ENCODE measurements around the gene ITGB2.

ITGB2 gene

DNA sequence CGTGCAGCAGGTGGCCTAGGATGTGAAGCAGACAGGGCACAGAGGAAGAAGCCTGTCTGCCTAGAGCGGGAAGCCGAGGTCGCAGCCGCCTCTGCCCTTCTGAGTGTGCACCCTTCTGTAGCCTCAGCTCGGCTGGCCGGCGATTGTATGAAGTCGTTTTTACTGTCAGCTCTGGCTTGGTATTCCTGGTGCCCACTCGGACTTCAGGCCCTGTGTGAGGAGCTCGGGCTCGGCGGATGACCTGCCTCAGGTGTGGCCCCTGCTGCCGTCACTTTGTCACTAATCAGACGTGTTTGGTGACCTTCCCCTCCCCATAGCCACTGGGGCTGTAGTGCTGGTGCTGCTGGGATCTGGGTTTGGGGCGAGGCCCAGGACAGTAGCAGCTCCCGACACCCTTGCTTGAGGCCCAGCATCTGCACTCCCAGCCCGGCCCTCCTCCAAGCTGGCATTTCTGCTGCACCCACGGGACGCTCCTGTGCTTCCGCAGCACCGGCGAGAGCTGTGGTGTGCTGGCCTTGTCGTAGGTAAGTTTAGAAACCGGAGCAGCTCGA is 37.3 kb upstream of the ITGB2 start:
- DNase-seq (ENCODE audit: low read depth), result no peak
- TF ChIP-seq, protein P1, sequence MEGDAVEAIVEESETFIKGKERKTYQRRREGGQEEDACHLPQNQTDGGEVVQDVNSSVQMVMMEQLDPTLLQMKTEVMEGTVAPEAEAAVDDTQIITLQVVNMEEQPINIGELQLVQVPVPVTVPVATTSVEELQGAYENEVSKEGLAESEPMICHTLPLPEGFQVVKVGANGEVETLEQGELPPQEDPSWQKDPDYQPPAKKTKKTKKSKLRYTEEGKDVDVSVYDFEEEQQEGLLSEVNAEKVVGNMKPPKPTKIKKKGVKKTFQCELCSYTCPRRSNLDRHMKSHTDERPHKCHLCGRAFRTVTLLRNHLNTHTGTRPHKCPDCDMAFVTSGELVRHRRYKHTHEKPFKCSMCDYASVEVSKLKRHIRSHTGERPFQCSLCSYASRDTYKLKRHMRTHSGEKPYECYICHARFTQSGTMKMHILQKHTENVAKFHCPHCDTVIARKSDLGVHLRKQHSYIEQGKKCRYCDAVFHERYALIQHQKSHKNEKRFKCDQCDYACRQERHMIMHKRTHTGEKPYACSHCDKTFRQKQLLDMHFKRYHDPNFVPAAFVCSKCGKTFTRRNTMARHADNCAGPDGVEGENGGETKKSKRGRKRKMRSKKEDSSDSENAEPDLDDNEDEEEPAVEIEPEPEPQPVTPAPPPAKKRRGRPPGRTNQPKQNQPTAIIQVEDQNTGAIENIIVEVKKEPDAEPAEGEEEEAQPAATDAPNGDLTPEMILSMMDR (IDR thresholded peaks at IDR 0.05; ENCODE audit: low read length, missing control alignments), result no peak
- H3K4me3 ChIP-seq (replicated peaks; ENCODE audit: low read depth, low read length), result no peak overlapping the region

DNA sequence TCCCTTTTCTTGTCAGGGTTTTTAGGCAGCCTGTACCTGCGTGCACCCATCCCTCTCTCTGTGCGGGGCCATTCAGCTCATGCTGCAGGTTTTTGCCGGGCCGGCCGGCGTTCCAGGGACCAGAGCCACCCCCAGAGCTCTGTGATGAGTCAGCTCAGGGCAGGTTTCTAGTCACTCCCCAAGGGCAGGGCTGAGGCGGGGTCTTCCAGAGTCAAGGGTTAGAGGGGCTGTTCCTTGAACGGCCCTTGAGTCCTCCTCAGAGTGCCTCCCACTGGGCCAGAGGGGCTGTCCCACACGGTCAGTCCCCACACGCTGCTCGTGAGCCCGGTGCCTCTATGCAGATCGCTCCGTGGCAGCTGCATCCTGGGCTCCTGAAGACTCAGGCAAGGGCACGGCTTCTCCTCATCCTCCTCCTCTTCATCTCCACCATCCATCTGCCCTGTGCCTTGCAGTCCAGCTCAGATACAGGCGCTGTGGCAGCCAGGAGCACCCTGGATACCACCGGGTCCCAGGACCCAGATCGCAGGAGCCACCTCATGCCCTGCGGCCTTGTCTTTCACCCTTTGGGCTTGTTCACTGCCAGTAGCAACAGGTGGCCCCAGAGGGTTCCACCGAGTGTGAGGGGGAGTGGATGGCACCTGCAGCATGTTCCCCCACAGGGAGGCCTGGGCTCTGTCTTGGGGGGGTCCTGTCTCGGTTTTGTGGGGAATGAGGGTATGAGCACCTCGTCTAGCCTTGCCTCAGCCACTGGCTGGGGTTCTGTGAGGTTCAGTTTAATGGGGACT is 36.5 kb upstream of the ITGB2 start:
- TF ChIP-seq, protein P1 (IDR thresholded peaks at IDR 0.05; ENCODE audit: low read length, missing control alignments), result no peak
- no peak overlapping the region for H3K4me3 ChIP-seq (replicated peaks; ENCODE audit: low read depth, low read length)

DNA sequence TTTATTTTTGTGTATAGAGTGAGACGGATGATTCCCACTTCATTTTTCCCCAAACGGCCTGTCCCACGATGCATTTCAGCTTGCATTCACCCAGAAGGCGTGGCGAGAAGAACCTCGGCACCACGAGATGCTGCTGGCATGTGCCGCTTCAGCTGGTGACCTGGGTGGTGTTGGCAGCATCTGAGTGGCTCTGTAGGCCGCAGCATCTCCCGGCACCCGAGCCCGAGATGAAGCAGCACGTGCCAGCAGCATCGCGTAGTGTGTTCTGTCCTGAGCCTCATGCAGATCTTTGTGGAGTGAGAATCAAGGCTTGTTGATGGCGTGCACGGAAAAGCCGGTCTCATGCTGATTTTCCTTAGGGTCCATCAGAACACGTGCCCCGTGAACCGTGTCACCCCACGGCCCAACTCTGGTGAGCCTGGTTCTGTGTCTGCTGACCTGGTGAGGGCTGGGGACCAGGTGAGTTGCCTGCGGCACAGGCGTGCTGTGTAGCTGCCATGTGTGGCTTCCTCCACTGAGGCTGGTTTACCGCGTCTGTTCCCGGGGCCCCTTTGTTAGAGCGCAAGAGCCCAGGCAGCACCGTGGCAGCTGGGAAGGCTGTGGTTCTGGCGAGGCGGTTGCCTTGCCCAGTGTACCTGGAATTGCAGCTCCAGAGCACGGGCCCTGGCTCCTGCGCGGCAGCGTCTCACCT is 35.8 kb upstream of the ITGB2 start:
- DNase-seq (ENCODE audit: low read depth), result no peak
- H3K4me3 ChIP-seq (replicated peaks; ENCODE audit: low read depth, low read length), result no peak overlapping the region
- TF ChIP-seq, protein P1 (IDR thresholded peaks at IDR 0.05; ENCODE audit: low read length, missing control alignments), result no peak

More for the DNA sequence above, 36.5 kb upstream of the ITGB2 start:
- DNase-seq (ENCODE audit: low read depth), result no peak

DNA sequence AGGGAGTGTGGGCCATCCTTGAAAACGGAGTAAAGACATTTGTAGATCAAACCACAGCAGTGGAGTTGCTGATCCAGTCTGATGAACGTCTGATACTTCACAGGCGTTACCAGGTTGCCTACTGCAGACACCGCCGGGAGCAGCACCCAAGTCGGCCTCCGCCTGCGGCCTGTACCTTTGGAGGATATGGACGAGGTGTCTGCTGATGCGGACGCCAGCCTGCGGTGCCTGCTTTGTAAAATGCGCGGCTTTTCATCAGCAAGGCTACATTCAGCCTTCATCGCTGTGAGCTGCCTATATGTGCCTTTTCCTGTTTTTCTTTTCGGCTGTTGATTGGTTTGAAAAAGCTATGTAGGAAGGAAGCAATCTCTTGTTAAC is 35.1 kb upstream of the ITGB2 start:
- TF ChIP-seq, protein P1 (IDR thresholded peaks at IDR 0.05; ENCODE audit: low read length, missing control alignments), result no peak

DNA sequence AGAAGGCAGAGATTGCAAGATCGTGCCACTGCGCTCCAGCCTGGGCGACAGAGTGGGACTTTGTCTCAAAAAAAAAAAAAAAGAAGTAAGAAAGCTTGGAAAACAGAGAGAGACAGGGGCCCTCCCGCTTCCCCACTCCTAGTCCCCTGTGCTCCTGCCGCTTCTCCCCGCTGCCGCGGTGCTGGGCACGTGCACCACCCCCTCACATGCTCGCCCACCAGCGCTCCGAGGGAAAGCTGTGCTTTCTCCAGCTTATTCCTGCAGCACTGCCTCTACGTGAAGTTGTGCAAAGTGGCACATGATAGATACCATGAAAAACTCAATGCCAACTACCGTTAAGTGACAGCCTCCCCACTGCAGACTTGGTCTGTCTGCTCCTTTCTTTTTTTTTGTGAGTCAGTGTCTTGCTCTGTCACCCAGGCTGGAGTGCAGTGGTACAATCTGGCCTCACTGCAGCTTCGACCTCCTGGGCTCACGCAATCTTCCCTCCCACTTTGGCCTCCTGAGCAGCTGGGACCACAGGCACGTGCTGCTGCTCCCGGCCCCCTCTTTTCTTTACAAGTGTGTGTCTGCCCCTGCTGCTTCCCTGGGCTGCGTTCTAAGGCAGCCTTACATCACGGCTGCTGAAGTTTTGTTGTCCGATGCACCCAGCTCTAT is 34.6 kb upstream of the ITGB2 start:
- DNase-seq (ENCODE audit: low read depth), result no peak
- TF ChIP-seq, protein P1 (IDR thresholded peaks at IDR 0.05; ENCODE audit: low read length, missing control alignments), result no peak
- no peak overlapping the region for H3K4me3 ChIP-seq (replicated peaks; ENCODE audit: low read depth, low read length)

More for the DNA sequence above, 35.1 kb upstream of the ITGB2 start:
- H3K4me3 ChIP-seq (replicated peaks; ENCODE audit: low read depth, low read length), result no peak overlapping the region
- DNase-seq (ENCODE audit: low read depth), result no peak

DNA sequence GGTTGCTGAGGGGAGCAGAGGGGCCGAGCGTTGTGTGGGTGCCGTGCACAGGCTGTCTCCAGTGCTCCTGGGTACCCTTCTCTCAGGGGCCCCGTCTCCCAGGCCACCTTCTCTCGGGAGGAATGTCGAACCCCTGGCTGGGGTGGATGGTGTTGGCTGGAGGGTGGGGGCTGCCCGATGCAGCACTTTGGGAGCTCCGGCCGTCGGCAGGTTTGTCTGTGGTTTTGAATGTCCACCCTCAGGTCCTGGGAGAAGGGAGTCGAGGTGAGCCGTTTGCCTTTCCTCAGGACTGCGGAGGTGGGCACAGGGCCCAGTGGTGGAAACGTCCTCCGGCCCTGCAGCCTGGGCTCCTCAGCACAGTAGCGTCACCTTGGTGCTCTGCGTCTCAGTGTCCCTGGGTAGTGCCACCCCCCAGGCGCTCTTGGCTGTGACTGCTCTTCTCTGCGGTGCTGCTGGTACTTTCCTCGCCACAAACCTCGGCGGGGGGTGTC is 33.6 kb upstream of the ITGB2 start:
- TF ChIP-seq, protein P1 (IDR thresholded peaks at IDR 0.05; ENCODE audit: low read length, missing control alignments), result no peak
- DNase-seq (ENCODE audit: low read depth), result no peak
- no peak overlapping the region for H3K4me3 ChIP-seq (replicated peaks; ENCODE audit: low read depth, low read length)
